Left colon (tissue), 2 donors: Measurements from ENCODE around the gene ITGA3. TPM values are rescaled to one million over a fixed set of nuclear protein-coding genes. Genes with fewer than 3 reads are reported as not detected.

Experiments used
- ATAC-seq: fragments of 200-7000 bp; cut with Tn5 transposase; one replicate; pipeline ENCODE4 v1.9.1; 2020; ENCODE audit warnings: mild to moderate bottlenecking, moderate library complexity
- DNase-seq, 2 donors: peaks; one replicate each; pipeline ENCODE4 v3.0.0-alpha.2; 2020
- intact Hi-C, 2 donors: fragments of 100-400 bp; cut with DNase I in 1 of 2; cut with micrococcal nuclease in 1 of 2; formaldehyde crosslinking; loops; one replicate each; pipeline versions ENCODE4 v1.11.2 to v1.14.0; 2022; cut with DNase I, micrococcal nuclease
- total RNA-seq, 2 donors: library from RNA; stranded (reverse); fragmentation: NEBNext Ultra II Directional; extraction: Animal tissue kit (Norgen Biotek cat#: 25700); gene quantifications; one replicate each; pipeline ENCODE4 v1.2.1, GENCODE V29; 2021
- donor health status: DM: no; HTN: no; CAD: no.
- donor health status: DM: yes; HTN: yes; CAD: no.

The ITGA3 gene
- total RNA-seq, 2 donors from 2014 or later, result 130 to 170 TPM

- DNase-seq (no peak), ATAC-seq (no peak)
- intact Hi-C loops, result loop anchor here in 1 of 2 donors (10.0 kb wide), 1 partner anchor 197 kb away; no protein-coding TSS in a partner anchor
These were observed 42.0 kb downstream of the ITGA3 start for GRCh38 chr17:50097926-50098325.

- DNase-seq (no peak), ATAC-seq (no peak)
- intact Hi-C loops, result loop anchor here in 1 of 2 donors (10.0 kb wide), 1 partner anchor 196 kb away; no protein-coding TSS in a partner anchor
These were observed 42.7 kb downstream of the ITGA3 start for GRCh38 chr17:50098583-50098982.

DNA sequence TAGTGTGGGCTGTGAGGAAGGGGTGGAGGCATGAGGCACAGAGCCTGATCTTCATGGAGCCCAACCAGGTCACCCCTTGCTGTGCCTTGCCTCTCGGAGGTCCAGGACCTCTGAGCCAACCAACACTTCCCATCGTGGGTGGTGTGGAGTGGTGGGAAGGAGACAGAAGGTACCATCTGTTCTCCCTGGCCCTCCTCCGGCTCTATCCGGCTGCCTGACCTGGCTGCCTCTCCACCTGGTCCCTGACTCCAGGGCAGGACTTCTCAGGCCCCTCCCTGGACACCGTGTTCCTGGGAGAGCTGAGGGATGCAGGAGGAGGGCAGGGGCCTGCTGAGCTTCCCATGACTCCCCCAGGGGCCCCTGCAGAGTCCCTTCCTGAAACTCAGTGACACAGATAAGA, 43.1 kb downstream of the ITGA3 start:
- DNase-seq, result no peak
- intact Hi-C loops, result loop anchor here in 1 of 2 donors (10.0 kb wide), 1 partner anchor 196 kb away; no protein-coding TSS in a partner anchor
- ATAC-seq, result no peak

- DNase-seq, result peak; percentile 74 to 75
These were observed 44.6 kb downstream of the ITGA3 start for GRCh38 chr17:50100480-50100883.

DNA sequence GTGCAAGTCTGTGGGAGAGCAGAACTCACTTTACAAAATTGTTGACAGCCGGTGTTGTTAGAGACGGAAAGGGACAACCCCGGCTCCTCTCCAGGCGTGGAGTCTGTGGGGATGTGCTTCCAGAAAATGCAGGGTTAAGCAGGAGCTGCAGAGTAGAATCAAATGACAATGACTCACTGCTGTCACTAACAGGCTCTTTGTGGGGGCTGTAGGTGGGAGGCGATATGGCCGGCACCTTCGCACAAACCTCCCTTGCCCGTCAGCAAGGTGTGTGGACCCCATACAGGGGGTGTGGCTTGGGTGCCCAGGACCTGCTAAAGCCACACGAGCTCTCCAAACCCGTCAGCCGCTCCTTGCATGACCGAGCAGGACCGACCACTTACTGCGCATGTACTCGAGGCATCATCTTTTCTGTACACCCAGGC, 45.0 kb downstream of the ITGA3 start:
- intact Hi-C loops, result no loop called here
- DNase-seq (peak in 1 of 2 donors; percentile 56), ATAC-seq (peak; percentile 5)

More at GRCh38 chr17:50100480-50100883, 44.6 kb downstream of the ITGA3 start:
- intact Hi-C loops, result no loop called here
- ATAC-seq, result peak; percentile 54

- intact Hi-C loops, result no loop called here
- peak; percentile 80 for ATAC-seq
These were observed 45.6 kb downstream of the ITGA3 start for GRCh38 chr17:50101346-50102163.

DNA sequence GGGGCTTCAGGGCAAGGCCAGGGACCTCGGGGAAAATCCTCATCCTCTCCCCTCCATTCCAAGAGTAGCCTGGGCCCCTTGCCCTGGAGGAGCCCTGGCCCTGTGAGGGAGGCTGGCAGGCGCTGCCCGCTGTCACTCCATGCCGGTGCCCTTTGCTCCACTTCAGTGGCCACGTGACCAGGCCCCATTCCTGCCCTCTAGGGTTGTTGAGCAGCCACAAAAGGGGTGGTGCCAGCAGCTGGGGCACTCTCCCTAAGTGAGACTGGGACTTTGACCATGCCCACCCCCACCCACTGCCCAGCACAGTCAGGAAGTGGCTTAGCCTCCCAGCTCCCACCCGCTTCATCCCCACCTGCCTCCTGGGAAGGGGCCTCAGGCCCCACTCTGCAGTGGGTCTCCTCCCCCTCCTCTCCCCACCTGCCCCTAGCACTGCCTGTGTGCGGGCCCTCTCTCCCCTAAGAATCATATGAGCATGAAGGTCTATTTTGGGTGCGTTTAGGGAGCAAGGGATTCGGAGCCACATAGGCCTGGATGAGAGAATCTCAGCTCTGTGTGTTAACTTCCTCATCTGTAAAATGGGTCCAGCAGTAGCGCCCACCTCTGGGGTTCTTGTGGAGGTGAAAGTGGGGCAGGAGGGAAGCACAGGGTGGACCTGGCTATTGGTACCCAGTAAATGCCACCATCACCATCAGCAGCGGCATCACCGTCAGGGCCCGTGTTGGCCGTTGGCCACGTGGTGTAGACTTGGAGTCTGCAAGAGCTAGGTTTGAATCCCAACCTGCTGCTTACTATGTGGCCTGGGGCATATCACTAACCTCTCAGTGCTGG, 46.5 kb downstream of the ITGA3 start:
- ATAC-seq, result peak; percentile 80
- intact Hi-C loops, result no loop called here
- peak; percentile 91 to 96 for DNase-seq

More at GRCh38 chr17:50101346-50102163, 45.6 kb downstream of the ITGA3 start:
- peak; percentile 80 to 92 for DNase-seq

DNA sequence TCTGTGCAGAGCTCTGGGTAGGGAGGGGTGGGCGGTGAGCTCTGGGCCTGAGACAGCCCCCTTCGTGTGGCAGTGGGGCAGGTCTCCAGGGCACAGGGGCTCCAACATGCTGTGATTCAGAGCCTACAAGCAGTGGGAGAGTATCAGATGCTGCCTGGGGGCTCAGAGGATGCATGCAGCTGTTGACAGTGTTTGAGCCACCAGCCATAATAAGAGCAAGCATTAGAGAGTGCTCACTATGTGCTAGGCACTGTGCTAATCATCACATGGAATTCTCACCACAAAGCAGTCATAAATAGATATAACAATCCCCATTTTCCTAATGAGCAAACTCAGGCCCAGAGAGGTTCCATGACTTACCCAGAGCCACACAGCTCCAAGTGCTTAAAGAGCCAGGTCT, 47.3 kb downstream of the ITGA3 start:
- no peak for DNase-seq
- no peak for ATAC-seq
- intact Hi-C loops, result no loop called here

DNA sequence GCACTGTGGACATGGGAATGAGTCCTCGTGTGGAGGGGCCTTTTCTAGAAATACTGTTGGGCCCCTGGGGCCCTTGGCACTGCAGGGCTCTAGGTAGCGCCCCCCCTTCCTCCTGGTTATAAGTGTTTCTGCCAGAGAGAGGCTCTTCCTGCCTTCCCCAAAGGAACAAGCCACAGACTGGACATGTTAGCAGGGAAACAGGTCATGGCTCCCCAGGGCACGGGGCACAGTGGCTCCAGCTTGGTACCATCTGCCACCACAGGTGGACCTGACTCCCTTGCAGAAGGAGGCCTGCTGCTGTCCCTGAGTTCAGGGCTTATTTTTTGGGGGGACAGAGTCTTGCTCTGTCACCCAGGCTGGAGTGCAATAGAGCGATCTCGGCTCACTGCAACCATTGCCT, 48.0 kb downstream of the ITGA3 start:
- intact Hi-C loops, result no loop called here
- ATAC-seq (no peak), DNase-seq (no peak)

DNA sequence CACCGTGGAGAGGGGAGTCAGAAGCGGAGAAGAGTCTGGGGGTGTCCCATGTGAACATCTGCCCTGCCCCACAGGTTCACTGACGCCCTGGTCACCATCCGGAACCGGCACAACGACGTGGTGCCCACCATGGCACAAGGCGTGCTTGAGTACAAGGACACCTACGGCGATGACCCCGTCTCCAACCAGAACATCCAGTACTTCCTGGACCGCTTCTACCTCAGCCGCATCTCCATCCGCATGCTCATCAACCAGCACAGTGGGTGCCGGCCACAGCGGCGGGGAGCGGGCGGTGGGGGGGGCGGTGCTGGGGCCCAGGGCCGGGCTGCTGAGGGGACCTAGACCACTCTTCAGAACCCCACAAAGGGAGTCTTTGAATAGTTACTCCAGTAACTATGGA, 49.9 kb downstream of the ITGA3 start:
- no peak for DNase-seq
- no peak for ATAC-seq
- intact Hi-C loops, result no loop called here

GRCh38 chr17:50106393-50107131, 50.7 kb downstream of the ITGA3 start:
- DNase-seq (no peak), ATAC-seq (no peak)
- intact Hi-C loops, result no loop called here

DNA sequence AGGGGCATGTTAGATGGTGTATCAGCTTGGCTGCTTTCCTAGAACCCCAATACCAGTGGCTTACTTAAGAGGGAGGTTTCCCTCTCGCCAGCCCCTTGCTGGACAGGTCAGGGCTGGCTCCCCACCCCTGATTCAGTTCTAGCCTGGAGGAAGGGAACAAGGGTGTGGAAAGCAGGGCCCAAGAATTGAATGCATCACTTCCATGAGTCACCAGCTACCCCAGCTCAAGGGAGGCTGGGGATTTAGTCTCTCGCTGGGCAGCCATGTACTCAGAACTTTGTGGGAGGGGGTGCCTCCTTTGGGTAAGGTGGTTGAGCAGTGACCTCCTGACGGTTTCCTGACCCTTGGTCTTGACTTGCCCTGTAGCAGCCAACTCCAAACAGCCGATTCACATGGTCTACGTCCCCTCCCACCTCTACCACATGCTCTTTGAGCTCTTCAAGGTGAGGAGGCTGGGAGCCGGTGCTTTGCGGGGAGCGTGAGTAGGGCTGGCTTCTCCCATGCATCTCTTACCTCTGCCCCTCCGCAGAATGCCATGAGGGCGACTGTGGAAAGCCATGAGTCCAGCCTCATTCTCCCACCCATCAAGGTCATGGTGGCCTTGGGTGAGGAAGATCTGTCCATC, 52.0 kb downstream of the ITGA3 start:
- ATAC-seq (no peak), DNase-seq (no peak)
- intact Hi-C loops, result no loop called here

DNA sequence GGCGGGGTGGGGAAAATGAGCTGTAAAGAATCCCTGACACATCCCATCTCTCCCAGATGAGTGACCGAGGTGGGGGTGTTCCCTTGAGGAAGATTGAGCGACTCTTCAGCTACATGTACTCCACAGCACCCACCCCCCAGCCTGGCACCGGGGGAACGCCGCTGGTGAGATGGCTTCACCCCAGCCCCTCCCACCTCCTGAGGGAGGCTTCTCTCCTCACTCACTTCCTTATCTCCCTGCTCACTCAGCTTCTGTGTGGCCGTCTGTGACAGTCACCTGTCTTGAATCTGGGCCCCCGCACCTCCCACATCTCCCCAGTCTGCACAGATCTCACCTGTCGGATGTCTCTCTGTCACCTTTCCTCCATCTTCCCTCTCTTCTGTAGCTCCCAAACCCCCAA, 52.6 kb downstream of the ITGA3 start:
- no peak for ATAC-seq
- no peak for DNase-seq
- intact Hi-C loops, result no loop called here

GRCh38 chr17:50109207-50109606, 53.3 kb downstream of the ITGA3 start:
- no peak for ATAC-seq
- intact Hi-C loops, result no loop called here
- DNase-seq, result no peak

DNA sequence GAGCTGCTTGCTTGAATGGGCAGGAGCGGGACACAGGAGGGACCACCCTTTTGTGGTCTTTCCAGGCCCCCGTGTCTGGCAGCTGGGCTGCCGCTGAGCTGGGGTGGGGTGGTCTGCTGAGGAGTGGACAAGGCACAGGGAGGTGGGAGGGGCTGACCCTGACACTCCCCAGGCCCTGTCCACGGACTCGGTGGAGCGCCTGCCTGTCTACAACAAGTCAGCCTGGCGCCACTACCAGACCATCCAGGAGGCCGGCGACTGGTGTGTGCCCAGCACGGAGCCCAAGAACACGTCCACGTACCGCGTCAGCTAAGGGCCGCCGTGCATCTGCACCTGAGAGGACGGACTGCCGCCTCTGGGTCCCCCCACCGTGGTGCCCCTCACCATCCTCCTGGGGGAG, 53.9 kb downstream of the ITGA3 start:
- ATAC-seq, result no peak
- intact Hi-C loops, result loop anchor here in 1 of 2 donors (10.0 kb wide), 1 partner anchor 65 kb away; no protein-coding TSS in a partner anchor
- no peak for DNase-seq

GRCh38 chr17:50110591-50111349, 54.9 kb downstream of the ITGA3 start:
- intact Hi-C loops, result loop anchor here in 1 of 2 donors (10.0 kb wide), 1 partner anchor 64 kb away; no protein-coding TSS in a partner anchor
- ATAC-seq, result peak; percentile 38
- no peak for DNase-seq
